GM23248 (cell line): Measurements from ENCODE around the gene CKM. TPM values are rescaled to one million over a fixed set of nuclear protein-coding genes. Genes with fewer than 3 reads are reported as not detected.
"Not testable (repeated sequence)": the region's sequence is repeated elsewhere in the genome, so short reads cannot be mapped to it uniquely, and the experiment has no call there.

Experiments
- DNase-seq: peaks from one replicate; pipeline ENCODE4 v3.0.0-alpha.2; 2015
- H2AFZ ChIP-seq: fragments of 200-600 bp; sonication (generic); 2 replicates; pipeline ENCODE4 v1.6.1; 2016; ENCODE audit warnings: antibody characterized with exemption
- H3F3A ChIP-seq: fragments of 200-600 bp; sonication (generic); 2 replicates; pipeline ENCODE4 v1.6.1; 2016; ENCODE audit warnings: mild to moderate bottlenecking, antibody characterized with exemption, mixed run types; ENCODE audit not compliant: insufficient read depth
- H3K27ac ChIP-seq: fragments of 200-600 bp; sonication (generic); 2 replicates; pipeline ENCODE4 v1.5.1; 2016; ENCODE audit warnings: mild to moderate bottlenecking
- H3K27me3 ChIP-seq: fragments of 200-600 bp; sonication (generic); replicated peaks from 2 replicates; pipeline ENCODE4 v1.6.1; 2016; ENCODE audit warnings: mild to moderate bottlenecking; ENCODE audit not compliant: insufficient read depth
- H3K36me3 ChIP-seq: fragments of 200-600 bp; sonication (generic); 2 replicates; pipeline ENCODE4 v1.6.1; 2016; ENCODE audit warnings: low read depth, mild to moderate bottlenecking
- H3K4me1 ChIP-seq: fragments of 200-600 bp; sonication (generic); 2 replicates; pipeline ENCODE4 v1.6.1; 2016; ENCODE audit warnings: mild to moderate bottlenecking; ENCODE audit not compliant: insufficient read depth
- H3K4me2 ChIP-seq: fragments of 200-600 bp; sonication (generic); one replicate; pipeline ENCODE4 v1.6.1; 2016; ENCODE audit warnings: mild to moderate bottlenecking; ENCODE audit not compliant: unreplicated experiment
- H3K4me3 ChIP-seq: fragments of 200-600 bp; sonication (generic); 2 replicates; pipeline ENCODE4 v1.5.1; 2016; ENCODE audit warnings: mild to moderate bottlenecking
- H3K79me2 ChIP-seq: fragments of 200-600 bp; sonication (generic); 2 replicates; pipeline ENCODE4 v1.6.1; 2016; ENCODE audit warnings: mild to moderate bottlenecking; ENCODE audit not compliant: insufficient read depth
- H3K9ac ChIP-seq: fragments of 200-600 bp; sonication (generic); 2 replicates; pipeline ENCODE4 v1.6.1; 2016; ENCODE audit warnings: mild to moderate bottlenecking
- H3K9me2 ChIP-seq: fragments of 200-600 bp; sonication (generic); 2 replicates; pipeline ENCODE4 v1.6.1; 2016; ENCODE audit warnings: mixed run types, mild to moderate bottlenecking, moderate library complexity; ENCODE audit not compliant: insufficient read depth
- H3K9me3 ChIP-seq: fragments of 200-600 bp; sonication (generic); one replicate; pipeline ENCODE4 v1.6.1; 2017; ENCODE audit warnings: low read depth
- H4K20me1 ChIP-seq: fragments of 200-600 bp; sonication (generic); 2 replicates; pipeline ENCODE4 v1.6.0; 2016; ENCODE audit not compliant: insufficient read depth
- EZH2 ChIP-seq: fragments of 200-600 bp; sonication (generic); IDR thresholded peaks from 2 replicates; pipeline ENCODE4 v1.6.1; 2018; ENCODE audit warnings: antibody characterized with exemption, mild to moderate bottlenecking; ENCODE audit not compliant: insufficient read depth, poor library complexity, severe bottlenecking
- EZH2phosphoT487 ChIP-seq: fragments of 200-600 bp; sonication (generic); IDR thresholded peaks from 2 replicates; pipeline ENCODE4 v1.6.1; 2018; ENCODE audit warnings: antibody characterized with exemption, moderate library complexity, mild to moderate bottlenecking, low read depth; ENCODE audit not compliant: insufficient read depth
- WGBS, 2 experiments: methylation state at CpG; one replicate each; pipeline ENCODE4 v1.1.6; 2015 to 2017; ENCODE audit warnings: low lambda C conversion rate in 2 of 2, low coverage in 1 of 2; ENCODE audit errors: missing lambda C conversion rate in 2 of 2; 5-methylcytosine and 5-hydroxymethylcytosine counted together
- in situ Hi-C: fragments of 300-500 bp; cut with MboI; formaldehyde crosslinking; loops from 2 replicates; pipeline ENCODE4 v1.15.0; 2020
- polyA plus RNA-seq: library from polyadenylated mRNA; unstranded; fragments of >200 nt; fragmentation: Nextera tagmentation; extraction: Ambion mirVana; gene quantifications from 2 replicates; pipeline ENCODE4 v1.2.1, GENCODE V29; 2016
- total RNA-seq: library from RNA; depleted of rRNA; stranded (reverse); fragments of >200 nt; shearing (Covaris generic); gene quantifications from 2 replicates; pipeline ENCODE4 v1.2.3, GENCODE V29; 2014

Gene CKM
- total and polyA plus RNA-seq, 2 experiments from 2014 or later = not detected

DNA sequence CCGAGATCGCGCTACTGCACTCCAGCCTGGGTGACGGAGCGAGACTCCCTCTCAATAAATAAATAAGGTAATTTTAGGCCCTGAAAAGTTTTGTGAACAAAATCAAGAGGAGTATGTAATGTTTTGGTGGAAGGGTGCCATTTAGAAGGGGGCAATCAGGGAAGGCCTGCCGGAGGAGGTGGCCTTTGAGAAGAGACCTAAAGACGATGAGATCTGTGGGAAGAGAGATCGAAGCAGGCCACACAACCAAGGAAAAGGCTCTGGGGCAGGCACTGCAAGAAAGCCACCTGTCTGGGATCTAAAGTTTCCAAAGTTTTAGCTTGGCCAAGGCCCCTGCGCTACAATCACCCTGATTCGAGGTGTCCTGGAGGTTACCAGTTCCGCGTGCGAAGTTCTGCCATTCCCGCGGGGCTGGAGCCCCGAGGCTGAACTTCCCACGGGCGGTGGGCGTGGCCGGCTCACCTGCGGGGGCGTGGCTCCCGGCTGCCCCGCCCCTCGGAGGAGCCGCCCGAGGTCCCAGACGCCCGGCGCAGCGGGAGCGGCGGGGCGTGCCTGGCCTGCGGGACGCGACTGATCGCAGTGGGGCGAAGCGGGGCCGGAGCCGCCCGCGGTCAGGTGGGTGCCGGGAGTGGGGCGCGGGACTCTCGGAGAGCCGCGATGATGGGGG, 17.7 kb upstream of the CKM start, which contains the start of gene KLC3:
Gene KLC3 (plus strand): TSS at position 519 of the 667 bp plus-strand sequence. CDS start 4,792 bp downstream, outside the sequence.
- Histone ChIP-seq H3K9me3 (no peaks in the 10 kb centered on the region), H3K4me2 (no peak within 1 kb of the TSS), H4K20me1 (no peaks in the 10 kb centered on the region), H2AFZ (no peak within 1 kb of the TSS), H3F3A (no peaks in the 10 kb centered on the region), H3K4me3 (no peak within 1 kb of the TSS), H3K4me1 (no peaks in the 10 kb centered on the region), H3K27ac (no peak within 1 kb of the TSS), H3K36me3 (no peaks in the 10 kb centered on the region), H3K9ac (no peak within 1 kb of the TSS), H3K79me2 (no peaks in the 10 kb centered on the region), H3K9me2 (no peaks in the 10 kb centered on the region), H3K27me3 (peaks cover 5% of the 10 kb centered on the region; the same call in 1 of the 2 replicates)
- TF ChIP-seq EZH2 = no peak
- no peak for TF ChIP-seq EZH2phosphoT487
- peak; percentile 18 for DNase-seq
- 17 to 18% methylated on average over 26 to 30 of the region's 50 CpGs for WGBS, 2 experiments
- in situ Hi-C loops = no loop called here

DNA sequence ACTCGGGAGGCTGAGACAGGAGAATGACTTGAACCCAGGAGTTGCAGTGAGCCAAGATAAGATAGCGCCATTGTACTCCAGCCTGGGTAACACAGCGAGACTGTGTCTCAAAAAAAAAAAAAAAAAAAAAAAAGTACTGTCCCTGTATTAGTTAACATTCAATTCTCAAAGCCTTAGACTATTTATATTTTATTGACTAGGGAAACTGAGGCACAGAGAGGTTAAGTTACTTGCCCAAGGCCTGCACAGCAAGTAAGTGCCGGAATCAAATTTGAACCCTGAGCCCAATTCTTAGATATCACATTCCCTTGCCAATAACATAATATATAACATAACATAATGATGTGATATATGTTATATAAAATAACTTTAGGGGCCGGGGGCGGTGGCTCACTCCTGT, 17.0 kb upstream of the CKM start:
- Histone ChIP-seq H3K36me3 (no peaks in the 10 kb centered on the region), H3K4me3 (no peak overlapping the region), H3F3A (no peaks in the 10 kb centered on the region), H3K4me2 (no peak overlapping the region), H3K9me2 (no peaks in the 10 kb centered on the region), H3K27ac (no peak overlapping the region), H3K9me3 (no peaks in the 10 kb centered on the region), H3K79me2 (no peaks in the 10 kb centered on the region), H3K9ac (no peak overlapping the region), H2AFZ (no peak overlapping the region), H4K20me1 (no peaks in the 10 kb centered on the region), H3K4me1 (no peaks in the 10 kb centered on the region), H3K27me3 (peaks cover 5% of the 10 kb centered on the region; the same call in 1 of the 2 replicates)
- in situ Hi-C loops = no loop called here
- DNase-seq = no peak
- 57 to 62% methylated on average over 4 to 6 of the region's 6 CpGs for WGBS, 2 experiments
- TF ChIP-seq EZH2 = no peak
- TF ChIP-seq EZH2phosphoT487 = no peak

DNA sequence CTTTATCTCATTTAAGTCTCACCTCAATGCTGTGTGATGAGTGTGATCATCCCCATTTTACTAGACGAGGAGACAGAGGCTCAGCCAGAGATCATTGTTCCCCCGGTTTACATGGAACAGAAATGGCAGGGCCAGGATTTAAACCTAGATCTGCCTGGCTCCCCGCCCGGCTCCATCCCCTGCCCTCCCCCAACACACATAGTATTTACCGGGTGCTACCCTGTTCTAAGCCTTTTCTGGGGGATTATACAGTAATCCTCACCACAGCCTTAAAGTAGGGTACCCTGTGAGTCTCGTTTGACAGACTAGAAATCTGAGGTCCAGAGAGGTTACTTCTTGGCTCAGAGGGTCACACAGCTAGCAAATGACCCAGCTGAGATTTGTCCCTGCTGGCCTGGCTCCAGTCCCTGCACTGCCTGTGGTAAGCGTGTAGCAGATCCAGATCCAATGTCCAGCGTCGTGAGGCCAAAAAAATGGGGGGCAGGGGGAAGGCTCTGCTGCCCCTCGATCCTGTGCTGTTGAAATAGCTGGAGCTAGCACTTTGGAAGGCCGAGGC, 14.1 kb upstream of the CKM start:
- Histone ChIP-seq H2AFZ (no peak overlapping the region), H3K79me2 (no peaks in the 10 kb centered on the region), H3K9me2 (no peaks in the 10 kb centered on the region), H3K27me3 (peaks cover 5% of the 10 kb centered on the region; the same call in 1 of the 2 replicates), H3K9me3 (no peaks in the 10 kb centered on the region), H3K36me3 (no peaks in the 10 kb centered on the region), H3K9ac (no peak overlapping the region), H4K20me1 (no peaks in the 10 kb centered on the region), H3F3A (no peaks in the 10 kb centered on the region), H3K4me1 (no peaks in the 10 kb centered on the region), H3K4me3 (no peak overlapping the region), H3K4me2 (no peak overlapping the region), H3K27ac (no peak overlapping the region)
- no peak for DNase-seq
- TF ChIP-seq EZH2 = no peak
- WGBS, 2 experiments = 57 to 62% methylated on average over 11 of the region's 11 CpGs
- in situ Hi-C loops = no loop called here

DNA sequence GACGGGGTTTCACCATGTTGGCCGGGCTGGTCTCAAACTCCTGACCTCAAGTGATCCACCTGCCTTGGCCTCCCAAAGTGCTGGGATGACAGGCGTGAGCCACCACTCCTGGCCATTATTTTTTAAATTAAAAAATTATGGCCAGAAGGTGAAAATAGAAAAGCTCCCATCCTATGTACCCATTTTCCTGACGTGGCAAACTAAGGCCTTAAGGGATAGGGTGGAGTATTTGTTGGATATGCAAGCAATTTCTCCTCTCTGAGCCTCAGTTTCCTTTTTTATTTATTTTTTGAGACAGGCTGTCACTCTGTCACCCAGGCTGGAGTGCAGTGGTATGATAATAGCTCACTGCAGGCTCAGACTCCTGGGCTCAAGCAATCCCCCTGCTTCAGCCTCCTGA, 12.2 kb upstream of the CKM start:
- in situ Hi-C loops, H3K79me2 ChIP-seq, DNase-seq: not testable (repeated sequence)

More for the DNA sequence above, 12.2 kb upstream of the CKM start:
- 68 to 71% methylated on average over 4 of the region's 4 CpGs for WGBS, 2 experiments
- not testable (repeated sequence) for H3F3A ChIP-seq, H3K4me2 ChIP-seq, H3K9ac ChIP-seq, H4K20me1 ChIP-seq, H2AFZ ChIP-seq, H3K9me2 ChIP-seq, H3K9me3 ChIP-seq, H3K27ac ChIP-seq, H3K4me1 ChIP-seq, H3K4me3 ChIP-seq, H3K36me3 ChIP-seq, H3K27me3 ChIP-seq
